PC-9 (cell line): ENCODE measurements around the gene ECHDC1.

ENCODE experiments used
- CTCF ChIP-seq: fragments of 200-600 bp; sonication (generic); conservative IDR thresholded peaks from 2 replicates; pipeline ENCODE4 v1.6.1; 2017; ENCODE audit warnings: mixed run types, antibody characterized with exemption, mild to moderate bottlenecking, moderate library complexity
- EZH2 ChIP-seq: fragments of 200-600 bp; sonication (generic); IDR thresholded peaks from 2 replicates; pipeline ENCODE4 v1.8.0; 2017; ENCODE audit warnings: antibody characterized with exemption, low read depth

GRCh38 chr6:127365874-127366273 is 22.5 kb upstream of the ECHDC1 start:
- TF ChIP-seq CTCF = no peak
- TF ChIP-seq EZH2 = no peak
